Urothelium cell line (cell line): Measurements from ENCODE around the gene PIP5KL1.

Experiments used
- DNase-seq: peaks from one replicate; pipeline ENCODE4 v3.0.0; 2011; ENCODE audit warnings: low spot score, mixed read lengths
- FAIRE-seq: peaks from 2 replicates; lab custom pipeline; 2011; peaks lifted over from hg19 to GRCh38; lab: Jason Lieb, UNC

PIP5KL1 gene

DNA sequence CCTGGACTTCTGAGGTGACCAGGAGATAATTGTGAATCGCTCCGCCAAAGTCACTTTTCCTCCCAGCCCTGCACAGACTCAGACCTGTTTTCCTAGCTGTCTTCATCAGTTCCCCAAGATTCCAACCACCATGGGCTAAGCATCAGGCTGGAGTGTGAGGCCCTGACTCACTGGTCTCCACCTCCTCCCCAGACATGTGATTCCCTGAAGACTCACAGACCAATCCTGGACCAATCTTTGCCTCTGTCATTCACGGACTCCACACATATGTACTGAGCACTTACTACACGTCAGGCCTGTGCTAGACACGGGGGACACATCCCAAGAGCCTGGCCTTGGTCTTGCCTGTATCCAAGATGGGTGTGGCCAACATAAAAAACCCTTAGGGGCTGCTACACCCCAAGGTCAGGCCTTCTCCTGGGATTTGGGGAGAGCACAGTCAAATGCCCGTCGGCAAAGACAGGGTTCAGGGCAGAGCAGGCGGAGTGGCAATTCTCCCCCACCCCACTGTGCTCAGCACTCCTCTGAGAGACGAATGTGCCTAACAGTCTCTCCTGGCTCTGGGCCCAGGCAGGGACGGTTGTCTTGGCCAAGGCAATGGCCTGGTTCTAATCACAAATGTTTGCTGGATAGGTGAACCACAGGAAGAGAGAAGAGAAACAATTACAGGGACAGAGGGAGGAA, 38.3 kb upstream of the PIP5KL1 start:
- FAIRE-seq (no peak), DNase-seq (no peak)

DNA sequence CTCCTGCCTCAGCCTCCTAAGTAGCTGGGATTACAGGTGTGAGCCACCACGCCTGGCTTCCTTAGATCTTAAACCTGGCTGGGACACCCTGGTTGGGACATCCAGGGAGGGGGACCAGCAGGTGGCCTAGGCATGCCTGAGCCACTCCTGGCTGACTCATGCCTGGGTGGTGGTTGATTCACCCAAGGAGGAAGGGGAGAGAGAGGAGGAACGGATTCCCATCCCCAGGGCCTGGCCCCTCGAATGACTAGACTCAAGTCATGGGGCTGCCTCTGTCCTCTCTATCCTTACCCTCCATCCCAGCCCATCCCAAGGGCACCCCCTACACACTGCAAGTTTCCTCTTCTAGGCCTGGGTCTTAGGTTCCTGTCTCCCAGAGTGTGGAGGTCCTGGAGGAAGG, 37.5 kb upstream of the PIP5KL1 start:
- FAIRE-seq: no peak
- peak; percentile 84 for DNase-seq

DNA sequence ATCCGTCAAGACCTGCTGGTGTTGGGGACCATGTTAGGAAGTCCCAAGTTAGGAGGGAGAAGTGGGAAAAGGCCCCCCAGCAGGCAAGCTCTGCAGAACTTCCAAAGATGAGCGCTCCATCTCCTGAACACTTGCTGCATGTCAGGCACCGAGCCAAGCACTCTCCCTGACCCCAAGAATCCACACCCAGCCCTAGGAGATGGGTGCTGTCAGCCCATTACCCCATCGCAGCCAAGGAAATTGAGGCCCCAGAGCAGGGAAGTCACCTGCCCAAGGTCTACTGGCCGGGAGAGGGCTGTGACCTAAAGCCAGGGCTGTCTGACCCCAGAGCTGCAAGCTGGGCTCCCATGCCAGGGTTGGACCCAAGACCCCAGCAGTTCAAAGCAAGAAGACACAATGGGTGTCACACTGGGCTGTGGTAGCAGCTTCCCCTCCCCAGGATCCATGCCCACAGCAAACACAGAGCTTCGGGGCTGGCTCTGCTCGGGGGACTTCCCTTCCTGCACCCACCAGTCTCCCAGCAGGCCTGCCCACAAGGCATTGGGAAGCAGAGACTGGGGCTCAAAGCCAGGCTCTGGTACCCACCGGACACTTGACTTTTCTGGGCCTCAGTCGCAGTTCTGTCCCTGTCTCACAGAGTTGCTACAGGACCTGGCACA, 36.7 kb upstream of the PIP5KL1 start:
- no peak for DNase-seq
- FAIRE-seq: no peak

DNA sequence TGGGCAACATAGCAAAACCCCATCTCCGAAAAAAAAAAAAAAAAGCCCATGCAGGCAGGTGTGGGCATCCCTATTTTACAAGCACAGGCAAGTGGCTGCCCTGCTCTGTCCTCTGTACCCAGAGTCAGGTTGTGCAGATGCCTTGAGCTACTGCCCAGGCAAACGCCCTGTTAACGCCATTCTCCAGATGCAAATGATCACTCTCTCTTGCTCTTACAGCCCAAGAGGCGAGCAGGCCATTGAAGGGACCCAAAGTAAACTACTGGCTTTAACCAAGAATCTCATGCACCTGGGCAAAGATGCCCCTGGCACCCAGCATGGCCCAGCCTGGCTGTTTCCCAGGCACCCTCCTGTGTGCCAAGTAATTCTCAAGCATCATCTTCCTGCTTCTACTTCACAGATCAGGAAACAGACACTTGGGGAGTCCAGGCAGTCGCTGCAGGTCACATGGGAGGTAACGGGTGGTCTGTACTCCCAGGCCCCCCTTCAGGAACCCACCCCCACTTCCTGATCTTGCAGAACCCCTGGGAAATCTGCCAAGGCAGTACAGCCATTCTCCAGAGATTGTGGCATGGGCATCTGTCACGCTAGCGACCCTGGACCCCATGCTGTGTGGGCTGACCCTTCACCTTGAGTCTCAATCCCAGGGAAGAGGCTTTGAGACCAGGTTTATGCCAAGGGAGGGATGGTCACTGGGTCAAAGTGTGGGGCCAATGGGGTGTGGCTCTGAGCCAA, 36.0 kb upstream of the PIP5KL1 start:
- no peak for DNase-seq
- FAIRE-seq: no peak

DNA sequence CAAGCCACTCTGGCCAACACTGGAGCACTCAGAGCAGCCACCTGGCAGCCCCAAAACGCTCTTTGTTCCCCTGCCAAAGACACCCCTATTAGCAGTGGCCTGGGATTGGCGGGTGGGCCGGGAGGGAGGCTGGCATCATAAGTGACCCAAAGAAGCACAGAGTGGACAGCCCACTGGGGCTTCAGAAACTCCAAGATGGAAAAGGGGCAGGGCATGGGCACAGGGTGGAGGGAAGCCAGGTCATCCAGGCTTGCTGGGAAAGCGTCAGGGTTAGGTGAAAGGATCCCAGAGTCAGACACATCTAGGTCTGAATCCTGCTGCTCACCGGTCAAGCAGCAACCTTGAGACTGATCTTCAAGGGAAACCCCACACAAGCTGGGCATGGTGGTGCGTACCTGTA, 35.4 kb upstream of the PIP5KL1 start:
- DNase-seq (no peak), FAIRE-seq (no peak)

DNA sequence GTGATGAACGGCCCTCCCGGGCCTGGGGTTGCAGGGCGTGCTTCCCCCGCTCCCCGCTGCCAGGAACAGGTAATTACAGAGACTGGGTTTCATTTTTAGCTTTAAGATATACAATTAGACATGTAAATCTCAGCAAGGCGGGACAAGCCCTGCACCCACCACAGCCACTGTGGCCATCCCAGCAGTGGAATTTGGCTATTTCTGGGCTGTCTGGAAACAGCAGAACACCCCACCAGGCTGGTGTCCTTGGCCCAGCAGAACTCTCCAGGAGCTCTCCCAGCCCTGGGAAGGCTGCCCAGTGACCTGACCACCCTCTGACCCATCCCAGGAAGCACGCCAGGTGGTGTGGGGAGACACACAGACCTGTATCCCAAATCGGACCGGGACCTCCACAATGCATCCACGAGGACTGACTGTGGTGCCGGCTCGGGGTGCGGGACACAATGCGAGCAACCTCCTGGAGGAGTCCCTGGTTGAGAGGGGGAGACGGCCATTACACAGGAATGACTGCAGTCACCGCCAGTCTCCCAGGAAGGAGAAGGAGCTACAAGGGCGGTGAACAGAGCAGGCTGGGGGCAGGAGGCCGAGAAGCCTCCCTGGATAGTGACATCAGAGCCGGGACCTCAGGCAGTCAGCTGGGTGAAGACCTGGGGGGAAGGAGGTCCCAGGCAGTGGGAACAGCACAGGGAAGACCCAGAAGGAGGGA, 32.9 kb upstream of the PIP5KL1 start:
- DNase-seq (no peak), FAIRE-seq (no peak)

DNA sequence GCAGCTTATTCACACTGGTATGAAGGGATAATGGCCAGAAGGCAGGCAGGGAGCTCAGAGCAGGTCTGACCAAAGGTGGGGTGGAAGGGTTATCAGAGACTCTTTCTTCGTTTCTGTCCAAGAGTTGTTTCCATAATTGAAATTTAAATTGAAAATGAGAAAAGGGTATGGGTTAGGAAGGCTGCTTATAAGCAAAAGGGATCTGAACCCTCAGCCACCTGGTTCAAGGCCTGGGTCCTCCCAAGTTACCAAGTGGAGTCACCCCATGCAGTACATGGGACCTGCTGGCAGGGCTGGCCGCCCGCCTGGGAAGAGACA, 32.4 kb upstream of the PIP5KL1 start:
- DNase-seq (no peak), FAIRE-seq (no peak)

DNA sequence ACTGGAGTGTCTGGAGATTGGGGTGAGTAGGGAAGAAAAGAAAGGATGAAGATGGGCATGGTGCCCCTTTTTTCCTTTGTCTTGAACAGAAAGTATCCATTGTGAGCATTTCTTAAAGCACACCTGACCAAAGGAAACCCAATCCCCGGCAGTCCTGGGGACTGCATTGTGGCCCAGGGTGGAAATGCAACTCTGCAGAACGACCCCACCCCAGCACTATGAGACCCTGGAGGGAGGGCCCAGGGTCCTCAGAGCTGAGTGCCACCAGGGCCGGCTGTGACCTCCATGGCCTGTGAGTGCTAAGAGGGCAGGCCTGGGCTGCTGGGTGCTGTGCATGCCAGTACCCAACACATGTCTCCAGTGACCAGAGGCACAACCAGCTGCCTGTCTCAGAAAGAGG, 31.7 kb upstream of the PIP5KL1 start:
- DNase-seq (no peak), FAIRE-seq (no peak)

DNA sequence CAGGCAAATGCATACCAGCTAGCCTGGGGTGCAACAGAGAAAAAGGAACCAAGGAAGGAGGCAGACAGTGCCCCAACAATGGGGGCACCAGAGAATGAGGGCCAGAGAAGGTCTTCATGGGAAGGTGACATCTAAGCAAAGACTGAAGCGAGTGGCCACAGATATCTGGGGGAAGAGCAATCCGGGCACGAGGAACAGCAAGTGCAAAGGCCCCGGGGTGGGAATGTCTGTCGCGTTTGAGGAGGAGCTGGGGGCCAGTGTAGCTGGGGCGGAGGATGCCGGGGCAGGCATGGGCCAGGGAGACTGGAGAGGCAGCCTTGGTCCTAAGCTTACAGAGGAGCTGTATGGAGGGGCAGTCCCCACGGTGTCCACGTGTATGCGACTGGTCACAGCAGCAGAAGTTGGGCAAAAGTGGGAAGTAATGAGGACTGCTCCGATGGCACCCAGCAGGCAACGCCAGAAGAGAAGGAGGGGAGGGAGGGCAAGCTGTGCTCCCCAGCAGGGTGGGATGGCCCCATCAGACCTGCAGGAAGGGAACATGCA, 31.1 kb upstream of the PIP5KL1 start:
- FAIRE-seq: no peak
- no peak for DNase-seq

DNA sequence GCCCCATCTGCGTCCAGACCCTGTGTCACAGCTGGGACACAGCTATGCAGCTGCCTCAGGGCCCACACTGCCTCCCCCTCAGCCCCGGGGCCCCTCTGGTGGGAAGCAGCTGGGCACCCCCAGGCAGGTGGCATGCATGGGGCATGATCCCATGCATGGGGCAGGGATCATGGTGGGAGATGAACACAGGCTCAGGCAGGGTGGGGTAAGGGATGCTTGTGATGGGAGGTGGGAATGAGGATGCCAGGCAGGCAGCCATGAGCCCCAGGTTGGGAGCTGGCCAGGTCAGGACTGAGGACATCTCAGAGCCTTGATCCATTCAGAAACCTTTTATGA, 30.5 kb upstream of the PIP5KL1 start:
- no peak for FAIRE-seq
- no peak for DNase-seq

DNA sequence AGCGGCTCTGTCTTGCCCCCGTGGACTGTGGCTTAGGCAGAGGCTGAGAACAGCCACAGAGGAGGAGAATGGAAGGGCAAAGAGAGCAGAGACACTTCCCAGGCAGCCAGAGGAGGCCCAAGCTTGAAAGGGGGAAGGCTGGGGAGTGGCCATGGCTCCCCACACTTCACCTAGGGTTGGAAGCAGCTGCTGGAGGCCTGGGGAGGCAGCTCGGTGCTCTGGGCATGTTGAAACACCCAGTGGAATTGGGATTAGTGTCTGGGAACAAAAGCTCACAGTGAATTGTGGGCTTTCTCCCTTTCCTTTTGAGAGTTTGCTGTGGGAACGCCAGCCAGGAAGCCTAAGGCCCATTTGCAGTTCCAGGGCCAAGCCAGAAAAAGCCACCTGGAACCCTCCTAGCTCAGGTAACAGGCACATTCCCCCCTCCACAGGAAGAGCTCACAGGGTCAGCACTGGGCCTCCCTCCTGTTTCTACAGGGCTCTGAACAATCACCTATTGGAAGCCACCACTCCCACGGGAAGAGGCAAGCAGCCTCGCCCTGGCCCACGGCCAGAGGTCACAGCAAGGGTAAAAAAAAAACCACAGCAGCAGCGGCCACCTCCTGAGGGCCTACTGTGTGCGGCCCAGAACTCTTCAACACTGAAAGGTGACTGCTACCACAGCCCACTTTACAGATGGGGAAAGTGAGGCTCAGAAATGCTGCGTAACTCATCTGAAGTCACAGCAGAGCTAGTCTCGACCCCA, 30.0 kb upstream of the PIP5KL1 start:
- FAIRE-seq: no peak

DNA sequence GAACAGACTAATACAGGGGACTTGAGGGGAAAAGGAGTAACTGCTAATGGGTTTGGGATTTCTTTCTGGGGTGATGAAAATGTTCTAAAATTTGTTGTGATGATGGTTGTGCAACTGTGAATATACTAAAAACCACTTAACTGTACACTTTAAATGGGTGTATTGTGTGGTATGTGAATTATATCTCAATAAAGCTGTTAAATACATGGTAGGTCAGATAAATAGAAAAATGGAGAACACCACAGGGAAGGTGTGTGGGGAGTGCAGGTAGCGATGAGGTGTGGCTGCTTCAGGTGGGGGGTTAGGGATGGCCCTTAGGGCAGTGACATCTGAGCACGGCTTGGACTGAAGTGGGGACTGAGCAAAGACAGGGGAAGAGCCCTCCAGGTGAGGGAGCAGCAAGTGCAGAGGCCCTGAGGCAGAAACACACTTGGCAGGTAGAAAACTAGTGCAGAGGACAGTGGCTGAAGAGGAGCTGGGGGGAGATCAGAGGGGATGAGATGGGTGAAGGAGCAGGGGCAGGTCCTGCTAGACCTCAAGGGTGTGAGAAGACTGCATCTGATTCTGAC, 29.3 kb upstream of the PIP5KL1 start:
- DNase-seq: no peak
- no peak for FAIRE-seq

More for the DNA sequence above, 30.0 kb upstream of the PIP5KL1 start:
- DNase-seq: no peak

DNA sequence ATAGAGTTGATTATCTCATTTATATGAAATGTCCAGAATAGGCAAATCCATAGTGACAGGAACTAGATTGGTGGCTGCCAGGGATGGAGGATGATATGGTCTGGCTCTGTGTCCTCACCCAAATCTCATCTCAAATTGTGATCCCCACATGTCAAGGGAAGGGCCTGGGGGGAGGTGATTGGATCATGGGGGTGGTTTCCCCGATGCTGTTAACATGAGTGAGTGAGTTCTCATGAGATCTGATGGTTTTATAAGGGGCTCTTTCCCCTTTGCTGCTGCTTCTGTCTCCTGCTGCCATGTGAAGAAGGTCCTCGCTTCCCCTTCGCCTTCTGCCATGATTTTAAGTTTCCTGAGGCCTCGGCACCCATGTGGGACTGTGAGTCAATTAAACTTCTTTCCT, 28.8 kb upstream of the PIP5KL1 start:
- FAIRE-seq: no peak

DNA sequence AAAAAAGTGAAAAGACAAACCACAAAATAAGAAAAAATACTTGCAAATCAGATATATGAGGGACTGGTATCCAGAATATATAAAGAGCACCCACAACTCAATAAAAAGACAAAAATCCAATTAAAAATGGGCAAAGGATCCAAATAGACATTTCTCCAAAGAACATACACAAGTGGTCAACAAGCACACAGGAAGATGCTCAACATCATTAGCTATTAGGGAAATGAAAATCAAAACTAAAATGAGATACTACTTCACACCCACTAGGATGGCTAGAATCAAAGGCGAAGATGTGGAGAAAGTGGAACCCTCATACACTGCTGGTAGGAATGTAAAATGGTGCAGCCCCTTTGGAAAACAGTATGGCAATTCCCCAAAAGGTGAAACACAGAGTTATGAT, 28.2 kb upstream of the PIP5KL1 start:
- DNase-seq (no peak), FAIRE-seq (no peak)

More for the DNA sequence above, 28.8 kb upstream of the PIP5KL1 start:
- no peak for DNase-seq

DNA sequence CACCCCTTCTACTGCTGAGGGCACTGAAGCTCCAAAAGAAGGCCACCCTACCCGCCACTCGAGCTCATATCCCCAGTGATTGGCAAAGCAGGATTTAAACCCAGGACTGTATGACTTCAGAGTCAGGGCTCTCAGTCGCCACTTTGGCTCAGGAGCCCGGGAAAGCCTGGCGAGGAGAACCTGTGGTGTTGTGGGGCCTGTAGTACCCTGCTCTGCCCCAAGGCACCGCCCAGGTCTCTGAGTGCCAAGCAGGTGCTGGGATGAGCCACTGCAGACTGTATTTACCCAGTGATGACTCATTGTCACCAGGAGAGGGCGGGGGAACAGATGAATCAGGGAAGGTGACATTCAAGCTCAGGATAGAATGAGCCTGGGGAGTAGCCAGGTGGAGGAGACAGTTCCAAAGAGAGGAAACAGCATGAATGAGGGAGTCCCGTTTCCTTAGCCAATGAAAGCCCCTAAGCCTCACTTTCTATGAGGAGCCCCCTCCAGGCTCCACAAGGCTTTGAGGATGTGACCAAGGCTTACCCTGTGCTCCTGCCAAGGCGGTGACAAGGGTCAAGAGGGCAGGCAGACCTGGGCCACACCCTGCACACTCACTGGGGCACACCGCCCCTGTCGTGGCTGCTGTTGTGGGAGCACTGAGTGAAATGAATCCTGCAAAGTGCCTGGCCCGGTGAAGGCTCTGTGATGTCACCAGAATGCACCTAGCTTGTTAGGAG, 24.9 kb upstream of the PIP5KL1 start:
- DNase-seq (peak; percentile 95), FAIRE-seq (no peak)

DNA sequence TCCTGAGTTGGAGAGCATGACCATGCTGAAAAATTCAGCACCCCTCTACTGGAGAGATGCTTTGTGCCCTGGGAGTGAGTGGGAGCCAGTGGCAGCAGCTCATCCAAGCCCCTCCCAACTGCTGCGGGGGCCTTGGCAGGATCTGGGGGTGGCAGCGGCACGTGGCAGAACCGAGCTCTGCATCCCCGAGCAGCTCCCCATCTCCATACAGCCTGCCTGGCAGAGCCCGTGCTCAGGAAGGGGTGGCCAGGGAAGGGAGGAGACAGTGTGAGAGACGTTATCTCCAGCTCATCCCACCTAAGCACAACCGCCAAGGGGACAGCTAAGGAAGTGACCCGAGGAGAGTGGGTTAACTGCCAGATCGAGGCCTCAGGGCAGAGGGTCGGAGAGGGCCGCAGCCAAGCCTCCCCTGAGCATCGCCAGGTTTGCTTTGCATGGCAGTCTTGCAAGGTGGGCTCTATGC, 24.3 kb upstream of the PIP5KL1 start:
- no peak for FAIRE-seq
- no peak for DNase-seq

DNA sequence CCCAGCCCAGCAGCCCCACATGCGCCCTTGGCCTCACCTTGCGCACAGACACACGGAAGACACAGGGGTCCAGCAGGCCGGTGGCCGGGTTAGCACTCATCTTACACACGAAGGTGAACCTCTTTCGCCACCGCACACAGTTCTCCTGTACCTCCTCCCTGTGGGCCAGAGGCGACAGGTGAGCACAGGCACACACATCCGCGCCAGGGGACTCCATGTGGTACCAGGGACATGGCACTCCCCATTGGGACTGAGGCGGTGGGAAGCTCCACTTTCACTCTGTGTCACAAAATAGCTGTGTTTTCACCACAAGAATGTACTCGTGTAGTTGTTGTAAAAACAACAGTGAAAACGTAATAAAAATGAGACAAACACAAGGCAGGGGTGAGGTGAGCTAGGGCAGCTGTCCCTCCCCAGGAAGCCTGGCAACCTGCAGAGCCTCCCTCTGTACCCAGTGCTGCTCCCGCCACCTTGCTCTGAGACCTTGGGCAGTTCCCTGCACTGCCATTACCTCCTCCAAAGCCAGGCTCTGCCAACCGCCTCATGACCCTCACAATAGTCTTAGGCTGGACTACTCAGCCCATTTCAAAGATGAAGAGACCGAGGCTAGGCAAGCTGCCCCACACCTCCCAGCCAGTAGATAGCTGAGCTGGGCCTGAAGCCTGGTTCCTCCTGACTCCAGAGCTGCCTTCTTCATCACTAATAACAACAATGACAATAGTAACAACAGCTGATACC, 23.4 kb upstream of the PIP5KL1 start:
- FAIRE-seq: no peak
- DNase-seq: no peak

DNA sequence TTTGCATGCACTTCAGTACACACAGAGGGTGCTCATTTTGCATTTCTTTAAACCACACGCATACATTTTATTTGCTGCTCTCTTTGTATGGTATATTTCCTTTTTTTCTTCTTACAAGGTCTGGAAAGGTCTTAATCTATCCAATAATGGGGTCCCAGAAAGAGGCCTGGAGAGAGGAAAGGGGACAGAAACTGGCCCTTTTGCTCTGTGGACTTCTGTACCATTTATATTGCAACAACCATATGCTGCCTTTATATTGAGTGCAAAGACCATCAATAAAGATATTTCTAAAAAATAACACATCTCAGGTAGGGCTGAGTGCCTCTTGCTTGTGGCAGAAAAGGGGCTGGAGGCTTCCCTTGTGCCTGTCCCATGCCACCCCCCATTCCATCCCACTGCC, 22.6 kb upstream of the PIP5KL1 start:
- FAIRE-seq: no peak
- DNase-seq: no peak
